ENCODE results near the gene KIAA0040.

The KIAA0040 gene

GRCh38 chr1:175221557-175222175, 29.1 kb upstream of the KIAA0040 start:
- no peak for DNase-seq (ENCODE audit: low read depth)
- H3K4me3 ChIP-seq (ENCODE audit: low read depth, low read length), result no peak overlapping the region
- no peak for TF ChIP-seq CTCF (conservative IDR thresholded peaks at IDR 0.05; ENCODE audit: low read depth, low read length)

GRCh38 chr1:175220853-175221556, 28.4 kb upstream of the KIAA0040 start:
- no peak overlapping the region for H3K4me3 ChIP-seq (ENCODE audit: low read depth, low read length)
- no peak for DNase-seq (ENCODE audit: low read depth)
- TF ChIP-seq CTCF (conservative IDR thresholded peaks at IDR 0.05; ENCODE audit: low read depth, low read length), result no peak

- H3K4me3 ChIP-seq (ENCODE audit: low read depth, low read length), result no peak overlapping the region
- TF ChIP-seq CTCF (conservative IDR thresholded peaks at IDR 0.05; ENCODE audit: low read depth, low read length), result no peak
- no peak for DNase-seq (ENCODE audit: low read depth)
These were observed 27.2 kb upstream of the KIAA0040 start for GRCh38 chr1:175219774-175220173.

- H3K4me3 ChIP-seq (ENCODE audit: low read depth, low read length), result no peak overlapping the region
- no peak for DNase-seq (ENCODE audit: low read depth)
- no peak for TF ChIP-seq CTCF (conservative IDR thresholded peaks at IDR 0.05; ENCODE audit: low read depth, low read length)
These were observed 26.3 kb upstream of the KIAA0040 start for GRCh38 chr1:175218786-175219434.

GRCh38 chr1:175217721-175218531, 25.4 kb upstream of the KIAA0040 start:
- DNase-seq (ENCODE audit: low read depth), result no peak
- TF ChIP-seq CTCF (conservative IDR thresholded peaks at IDR 0.05; ENCODE audit: low read depth, low read length), result no peak
- H3K4me3 ChIP-seq (ENCODE audit: low read depth, low read length), result no peak overlapping the region

- no peak for TF ChIP-seq CTCF (conservative IDR thresholded peaks at IDR 0.05; ENCODE audit: low read depth, low read length)
- no peak overlapping the region for H3K4me3 ChIP-seq (ENCODE audit: low read depth, low read length)
- DNase-seq (ENCODE audit: low read depth), result no peak
These were observed 23.9 kb upstream of the KIAA0040 start for GRCh38 chr1:175216444-175216843.
